Neural progenitor cell (in vitro differentiated cells): ENCODE data around the gene KCNN2.

Experiments used
- EZH2 ChIP-seq: fragments of 200-600 bp; sonication (generic); IDR thresholded peaks from 2 replicates; pipeline ENCODE4 v1.6.1; 2017; ENCODE audit warnings: antibody characterized with exemption, mild to moderate bottlenecking, moderate library complexity
- EZH2phosphoT487 ChIP-seq: fragments of 200-600 bp; sonication (generic); IDR thresholded peaks from 2 replicates; pipeline ENCODE4 v1.6.1; 2017; ENCODE audit warnings: antibody characterized with exemption
- TF ChIP-seq, protein P1 (sequence below): fragments of 200-600 bp; sonication (generic); IDR thresholded peaks from 2 replicates; pipeline ENCODE4 v1.5.1; 2017; ENCODE audit warnings: antibody characterized with exemption, mild to moderate bottlenecking

DNA sequence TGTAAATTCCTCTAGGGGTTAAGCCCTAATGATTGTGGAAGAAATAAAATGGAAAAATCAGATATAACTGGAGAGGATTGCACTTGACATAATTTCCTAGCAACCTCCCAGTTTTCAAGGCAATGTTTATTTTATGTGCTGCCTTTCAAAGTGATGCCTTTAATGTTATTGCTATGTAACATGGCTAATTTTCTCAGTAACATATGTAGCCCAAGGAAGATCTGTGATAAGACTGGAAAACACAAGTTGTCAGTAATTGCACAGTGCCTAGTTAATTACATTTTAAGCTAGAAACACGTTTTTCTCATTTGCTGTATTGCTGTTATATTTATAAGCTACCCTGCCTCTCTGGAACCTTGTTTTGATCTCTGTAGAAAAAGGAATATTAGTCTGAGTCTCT lies 49.2 kb upstream of the KCNN2 start:
- TF ChIP-seq, protein P1, sequence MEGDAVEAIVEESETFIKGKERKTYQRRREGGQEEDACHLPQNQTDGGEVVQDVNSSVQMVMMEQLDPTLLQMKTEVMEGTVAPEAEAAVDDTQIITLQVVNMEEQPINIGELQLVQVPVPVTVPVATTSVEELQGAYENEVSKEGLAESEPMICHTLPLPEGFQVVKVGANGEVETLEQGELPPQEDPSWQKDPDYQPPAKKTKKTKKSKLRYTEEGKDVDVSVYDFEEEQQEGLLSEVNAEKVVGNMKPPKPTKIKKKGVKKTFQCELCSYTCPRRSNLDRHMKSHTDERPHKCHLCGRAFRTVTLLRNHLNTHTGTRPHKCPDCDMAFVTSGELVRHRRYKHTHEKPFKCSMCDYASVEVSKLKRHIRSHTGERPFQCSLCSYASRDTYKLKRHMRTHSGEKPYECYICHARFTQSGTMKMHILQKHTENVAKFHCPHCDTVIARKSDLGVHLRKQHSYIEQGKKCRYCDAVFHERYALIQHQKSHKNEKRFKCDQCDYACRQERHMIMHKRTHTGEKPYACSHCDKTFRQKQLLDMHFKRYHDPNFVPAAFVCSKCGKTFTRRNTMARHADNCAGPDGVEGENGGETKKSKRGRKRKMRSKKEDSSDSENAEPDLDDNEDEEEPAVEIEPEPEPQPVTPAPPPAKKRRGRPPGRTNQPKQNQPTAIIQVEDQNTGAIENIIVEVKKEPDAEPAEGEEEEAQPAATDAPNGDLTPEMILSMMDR: no peak
- TF ChIP-seq EZH2: no peak
- no peak for TF ChIP-seq EZH2phosphoT487
